A673 (cell line): ENCODE results near the gene IQGAP2. TPM values are rescaled to one million over a fixed set of nuclear protein-coding genes. Genes with fewer than 3 reads are reported as not detected.

Experiments used
- BruUV-seq: library from RNA; stranded (reverse); fragments of 400-500 nt; replicated peaks from 2 replicates; lab custom pipeline; 2021; lab: Mats Ljungman, UMichigan
- CTCF ChIA-PET: fragments of 300-600 bp; sonication (Branson Sonifier 250); formaldehyde crosslinking; loops from one replicate; lab custom pipeline; 2022; ENCODE audit warnings: antibody characterized with exemption; lab: Charles Lee
- POLR2A ChIA-PET: fragments of 300-600 bp; sonication (Branson Sonifier 250); formaldehyde crosslinking; loops from one replicate; lab custom pipeline; 2022; ENCODE audit warnings: antibody characterized with exemption; ENCODE audit not compliant: low non-redundant PET; lab: Charles Lee
- DNase-seq: peaks from one replicate; pipeline ENCODE4 v3.0.0-alpha.2; 2015; ENCODE audit warnings: low spot score
- H3K27ac ChIP-seq: fragments of 200-600 bp; sonication (generic); 2 replicates; pipeline ENCODE4 v1.5.1; 2016; ENCODE audit warnings: mixed run types, low read depth, mild to moderate bottlenecking, mixed read lengths, antibody characterized with exemption, low read length; ENCODE audit not compliant: poor library complexity, severe bottlenecking
- H3K27me3 ChIP-seq: fragments of 200-600 bp; sonication (generic); replicated peaks from 2 replicates; pipeline ENCODE4 v1.6.1; 2017; ENCODE audit warnings: mixed run types, low read depth, mild to moderate bottlenecking, mixed read lengths, antibody characterized with exemption, low read length; ENCODE audit not compliant: insufficient read depth, poor library complexity
- H3K36me3 ChIP-seq: fragments of 200-600 bp; sonication (generic); 2 replicates; pipeline ENCODE4 v1.6.1; 2016; ENCODE audit warnings: mixed run types, mild to moderate bottlenecking, mixed read lengths, antibody characterized with exemption, low read length; ENCODE audit not compliant: insufficient read depth, poor library complexity, severe bottlenecking
- H3K4me1 ChIP-seq: fragments of 200-600 bp; sonication (generic); 2 replicates; pipeline ENCODE4 v1.6.1; 2017; ENCODE audit warnings: mixed run types, mild to moderate bottlenecking, mixed read lengths, antibody characterized with exemption, low read length; ENCODE audit not compliant: insufficient read depth, poor library complexity, severe bottlenecking
- H3K4me3 ChIP-seq: fragments of 200-600 bp; sonication (generic); 2 replicates; pipeline ENCODE4 v1.5.1; 2016; ENCODE audit warnings: low read depth, mixed run types, mild to moderate bottlenecking, mixed read lengths, low read length; ENCODE audit not compliant: poor library complexity, severe bottlenecking
- H3K9me3 ChIP-seq: fragments of 200-600 bp; sonication (generic); 2 replicates; pipeline ENCODE4 v1.6.1; 2016; ENCODE audit warnings: mixed run types, low read depth, mild to moderate bottlenecking, mixed read lengths, antibody characterized with exemption, low read length; ENCODE audit not compliant: poor library complexity, severe bottlenecking
- EZH2 ChIP-seq: fragments of 200-600 bp; sonication (generic); IDR thresholded peaks from 2 replicates; pipeline ENCODE4 v1.6.1; 2017; ENCODE audit warnings: borderline replicate concordance, low read depth, mild to moderate bottlenecking, mixed read lengths, antibody characterized with exemption, low read length; ENCODE audit not compliant: poor library complexity, severe bottlenecking
- intact Hi-C: fragments of 100-400 bp; cut with micrococcal nuclease; formaldehyde crosslinking; loops from one replicate; pipeline ENCODE4 v1.10.0; 2022; ENCODE audit not compliant: unreplicated experiment
- total RNA-seq: library from RNA; stranded (reverse); gene quantifications from 2 replicates; pipeline ENCODE4 v1.2.3, GENCODE V29; 2021
- TF ChIP-seq, protein P1 (sequence below): fragments of 300-800, 200-600 bp; sonication (generic); conservative IDR thresholded peaks from 2 replicates; pipeline ENCODE4 v1.5.1; 2017; ENCODE audit warnings: low read depth, mild to moderate bottlenecking, antibody characterized with exemption, low read length, moderate library complexity, mixed read lengths

Gene IQGAP2
- total RNA-seq, 1 experiment from 2014 or later: 26.8 TPM

DNA sequence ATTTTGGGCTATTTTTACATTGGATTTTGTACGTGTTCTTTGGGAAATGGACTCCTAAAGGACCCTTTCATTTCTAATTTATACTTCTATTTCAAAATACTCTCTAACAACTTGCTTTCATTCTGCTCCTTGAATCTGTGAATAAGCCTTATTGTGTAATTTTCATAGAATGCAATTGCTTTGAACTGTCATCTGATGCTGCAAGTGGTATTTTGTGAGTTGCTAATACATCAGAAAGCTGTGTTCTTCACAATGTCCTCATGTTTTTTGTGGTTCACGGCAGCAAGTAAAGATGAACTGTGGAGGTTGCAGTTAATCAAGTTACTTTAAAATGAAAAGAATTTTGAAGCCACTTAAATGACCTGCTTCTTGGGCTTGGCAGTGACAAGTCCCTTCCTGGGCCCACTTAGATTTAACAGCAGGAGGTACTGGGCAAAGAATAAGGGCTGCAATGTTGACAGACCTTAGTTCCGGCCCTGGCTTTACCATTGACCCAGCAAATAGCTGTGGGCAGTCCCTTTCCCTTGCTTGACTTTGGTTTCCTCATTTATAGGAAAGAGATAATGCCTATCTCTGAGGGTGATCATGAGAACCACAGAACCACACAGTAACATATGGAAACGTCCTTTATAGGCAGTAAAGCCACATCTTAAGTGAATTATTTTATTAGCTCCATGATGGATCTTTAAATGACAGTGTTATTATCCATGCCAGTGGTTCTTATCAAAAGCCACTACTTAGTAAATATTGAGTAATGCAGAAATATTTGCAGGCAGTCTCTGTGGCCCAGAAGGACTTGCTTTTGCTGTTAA lies 54.8 kb downstream of the IQGAP2 start:
- Histone ChIP-seq H3K36me3 (no peaks in the 10 kb centered on the region), H3K27ac (no peak overlapping the region), H3K27me3 (no peaks in the 10 kb centered on the region), H3K9me3 (no peaks in the 10 kb centered on the region), H3K4me3 (no peak overlapping the region), H3K4me1 (no peaks in the 10 kb centered on the region)
- DNase-seq: no peak
- intact Hi-C loops: no loop called here
- no peak for TF ChIP-seq EZH2
- TF ChIP-seq, protein P1, sequence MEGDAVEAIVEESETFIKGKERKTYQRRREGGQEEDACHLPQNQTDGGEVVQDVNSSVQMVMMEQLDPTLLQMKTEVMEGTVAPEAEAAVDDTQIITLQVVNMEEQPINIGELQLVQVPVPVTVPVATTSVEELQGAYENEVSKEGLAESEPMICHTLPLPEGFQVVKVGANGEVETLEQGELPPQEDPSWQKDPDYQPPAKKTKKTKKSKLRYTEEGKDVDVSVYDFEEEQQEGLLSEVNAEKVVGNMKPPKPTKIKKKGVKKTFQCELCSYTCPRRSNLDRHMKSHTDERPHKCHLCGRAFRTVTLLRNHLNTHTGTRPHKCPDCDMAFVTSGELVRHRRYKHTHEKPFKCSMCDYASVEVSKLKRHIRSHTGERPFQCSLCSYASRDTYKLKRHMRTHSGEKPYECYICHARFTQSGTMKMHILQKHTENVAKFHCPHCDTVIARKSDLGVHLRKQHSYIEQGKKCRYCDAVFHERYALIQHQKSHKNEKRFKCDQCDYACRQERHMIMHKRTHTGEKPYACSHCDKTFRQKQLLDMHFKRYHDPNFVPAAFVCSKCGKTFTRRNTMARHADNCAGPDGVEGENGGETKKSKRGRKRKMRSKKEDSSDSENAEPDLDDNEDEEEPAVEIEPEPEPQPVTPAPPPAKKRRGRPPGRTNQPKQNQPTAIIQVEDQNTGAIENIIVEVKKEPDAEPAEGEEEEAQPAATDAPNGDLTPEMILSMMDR: no peak
- no TSS peak for BruUV-seq
- ChIA-PET POLR2A (no interaction called here), CTCF (no interaction called here)

- Histone ChIP-seq H3K27ac (no peak overlapping the region), H3K4me3 (no peak overlapping the region), H3K4me1 (no peaks in the 10 kb centered on the region), H3K9me3 (no peaks in the 10 kb centered on the region), H3K27me3 (no peaks in the 10 kb centered on the region), H3K36me3 (no peaks in the 10 kb centered on the region)
- ChIA-PET POLR2A (no interaction called here), CTCF (no interaction called here)
- no peak for DNase-seq
- intact Hi-C loops: no loop called here
- no TSS peak for BruUV-seq
- TF ChIP-seq, protein P1: no peak
- no peak for TF ChIP-seq EZH2
These were observed 55.4 kb downstream of the IQGAP2 start for GRCh38 chr5:76458486-76458830.

DNA sequence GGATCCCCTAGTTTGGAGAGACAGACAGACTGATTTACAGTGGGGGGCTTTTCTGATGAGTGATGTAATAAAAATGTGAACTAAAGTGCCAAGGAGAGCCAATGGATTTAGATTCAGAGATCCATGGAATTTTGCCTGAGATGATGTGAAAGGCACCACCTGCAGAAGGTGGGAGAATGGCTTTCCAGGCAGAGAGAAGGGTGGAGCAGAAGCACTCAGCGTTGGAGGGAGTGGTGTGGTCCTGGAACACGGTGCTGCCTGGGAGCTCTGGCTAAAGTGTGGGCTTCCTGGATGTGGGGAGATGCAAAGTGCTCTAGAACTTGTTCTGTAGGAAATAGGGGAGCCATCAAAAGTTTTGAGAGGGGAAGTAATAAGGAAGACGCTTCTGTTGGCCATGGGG lies 57.0 kb downstream of the IQGAP2 start:
- TF ChIP-seq, protein P1: no peak
- no peak for TF ChIP-seq EZH2
- no peaks in the 10 kb centered on the region for H3K9me3 ChIP-seq
- no peaks in the 10 kb centered on the region for H3K4me1 ChIP-seq
- BruUV-seq: no TSS peak
- no peak overlapping the region for H3K4me3 ChIP-seq
- no peaks in the 10 kb centered on the region for H3K36me3 ChIP-seq
- H3K27me3 ChIP-seq: no peaks in the 10 kb centered on the region
- H3K27ac ChIP-seq: no peak overlapping the region
- CTCF ChIA-PET: no interaction called here
- DNase-seq: no peak
- POLR2A ChIA-PET: no interaction called here
- intact Hi-C loops: no loop called here
